ENCODE results near the gene CACNA1C. TPM values are rescaled to one million over a fixed set of nuclear protein-coding genes. Genes with fewer than 3 reads are reported as not detected.

CACNA1C gene
- total RNA-seq, 4 donors from 2014 or later, result 2.0 to 4.2 (median 2.5) TPM

- TF ChIP-seq POLR2A (IDR thresholded peaks at IDR 0.05) (no peak), CTCF (IDR thresholded peaks at IDR 0.05) (no peak)
- intact Hi-C loops (cut with DNase I), result no loop called here
- no peaks in the 10 kb centered on the region for H3K36me3 ChIP-seq
Observed at GRCh38 chr12:2560356-2560755, 507.6 kb downstream of the CACNA1C start.

GRCh38 chr12:2561367-2561766 lies 508.6 kb downstream of the CACNA1C start:
- TF ChIP-seq POLR2A (IDR thresholded peaks at IDR 0.05) (no peak), CTCF (IDR thresholded peaks at IDR 0.05) (no peak)
- no peak for DNase-seq
- Histone ChIP-seq H3K27ac (no peak overlapping the region), H3K36me3 (no peaks in the 10 kb centered on the region), H3K4me3 (replicated peaks in 1 of 3) (no peak overlapping the region), H3K27me3 (no peaks in the 10 kb centered on the region), H3K9me3 (no peaks in the 10 kb centered on the region), H3K4me1 (no peaks in the 10 kb centered on the region)
- intact Hi-C loops (cut with DNase I), result no loop called here
- WGBS, 2 donors, result 77 to 87% methylated on average over 10 of the region's 10 CpGs

More at GRCh38 chr12:2560356-2560755, 507.6 kb downstream of the CACNA1C start:
- WGBS, 2 donors, result 86 to 90% methylated on average over 4 of the region's 4 CpGs
- no peaks in the 10 kb centered on the region for H3K9me3 ChIP-seq
- H3K27ac ChIP-seq, result no peak overlapping the region
- DNase-seq, result no peak
- no peak overlapping the region for H3K4me3 ChIP-seq (replicated peaks in 1 of 3)
- H3K4me1 ChIP-seq, result no peaks in the 10 kb centered on the region
- H3K27me3 ChIP-seq, result no peaks in the 10 kb centered on the region

- DNase-seq, result no peak
- intact Hi-C loops (cut with DNase I), result no loop called here
- WGBS, 2 donors, result 64 to 67% methylated on average over 3 of the region's 3 CpGs
- H3K4me3 ChIP-seq (replicated peaks in 1 of 3), result no peak overlapping the region
- H3K36me3 ChIP-seq, result no peaks in the 10 kb centered on the region
- no peak for TF ChIP-seq CTCF (IDR thresholded peaks at IDR 0.05)
- TF ChIP-seq POLR2A (IDR thresholded peaks at IDR 0.05), result no peak
- H3K9me3 ChIP-seq, result no peaks in the 10 kb centered on the region
- no peak overlapping the region for H3K27ac ChIP-seq
- no peaks in the 10 kb centered on the region for H3K27me3 ChIP-seq
- H3K4me1 ChIP-seq, result no peaks in the 10 kb centered on the region
Observed at GRCh38 chr12:2562400-2562799, 509.6 kb downstream of the CACNA1C start.

GRCh38 chr12:2563709-2564108 lies 510.9 kb downstream of the CACNA1C start:
- intact Hi-C loops (cut with DNase I), result no loop called here
- WGBS, 2 donors, result 91 to 96% methylated on average over 4 to 6 of the region's 6 CpGs
- H3K27me3 ChIP-seq, result no peaks in the 10 kb centered on the region
- H3K4me3 ChIP-seq (replicated peaks in 1 of 3), result no peak overlapping the region
- H3K27ac ChIP-seq, result no peak overlapping the region
- no peaks in the 10 kb centered on the region for H3K36me3 ChIP-seq
- no peaks in the 10 kb centered on the region for H3K9me3 ChIP-seq
- no peaks in the 10 kb centered on the region for H3K4me1 ChIP-seq
- no peak for DNase-seq
- TF ChIP-seq POLR2A (IDR thresholded peaks at IDR 0.05), result no peak
- TF ChIP-seq CTCF (IDR thresholded peaks at IDR 0.05), result no peak

GRCh38 chr12:2566161-2566560 lies 513.4 kb downstream of the CACNA1C start:
- intact Hi-C loops (cut with DNase I), result no loop called here
- no peaks in the 10 kb centered on the region for H3K9me3 ChIP-seq
- DNase-seq, result no peak
- H3K4me3 ChIP-seq (replicated peaks in 1 of 3), result no peak overlapping the region
- no peak overlapping the region for H3K27ac ChIP-seq
- no peaks in the 10 kb centered on the region for H3K27me3 ChIP-seq
- 96 to 98% methylated on average over 10 to 12 of the region's 12 CpGs for WGBS, 2 donors
- TF ChIP-seq CTCF (IDR thresholded peaks at IDR 0.05) (no peak), POLR2A (IDR thresholded peaks at IDR 0.05) (no peak)
- no peaks in the 10 kb centered on the region for H3K4me1 ChIP-seq
- no peaks in the 10 kb centered on the region for H3K36me3 ChIP-seq
